GM10266 (cell line): ENCODE results near the gene DDX17.
"Not testable (repeated sequence)": the region's sequence is repeated elsewhere in the genome, so short reads cannot be mapped to it uniquely, and the experiment has no call there.

Experiments
- DNase-seq: peaks from one replicate; pipeline ENCODE4 v3.0.0; 2012; ENCODE audit errors: extremely low spot score
- TF ChIP-seq, protein P1 (sequence below): IDR thresholded peaks from 2 replicates; pipeline ENCODE4 v1.5.1; 2012; ENCODE audit warnings: mild to moderate bottlenecking, low read depth; ENCODE audit not compliant: control insufficient read depth, insufficient read depth; ENCODE audit errors: missing control alignments

Gene DDX17

DNA sequence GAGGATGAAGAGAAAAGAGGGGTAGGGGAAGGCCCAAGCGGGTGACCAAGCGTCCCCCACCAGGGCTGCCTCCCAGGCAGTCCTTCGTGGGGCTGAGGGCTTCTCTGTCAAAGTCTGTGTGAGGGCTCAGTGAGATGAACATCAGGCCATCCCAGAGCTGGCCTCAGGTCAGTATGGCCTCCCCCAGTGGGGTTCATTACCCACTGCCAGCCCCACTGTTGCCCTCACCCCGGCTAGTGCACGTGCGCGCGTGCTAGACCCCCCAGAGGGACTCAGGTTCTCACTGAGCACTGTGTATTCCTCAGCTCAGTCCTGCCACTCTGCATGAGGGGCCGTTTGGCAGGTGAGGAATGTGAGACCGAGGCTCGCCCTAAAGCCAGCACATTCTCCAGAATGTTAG, 34.9 kb downstream of the DDX17 start:
- DNase-seq = no peak
- TF ChIP-seq, protein P1, sequence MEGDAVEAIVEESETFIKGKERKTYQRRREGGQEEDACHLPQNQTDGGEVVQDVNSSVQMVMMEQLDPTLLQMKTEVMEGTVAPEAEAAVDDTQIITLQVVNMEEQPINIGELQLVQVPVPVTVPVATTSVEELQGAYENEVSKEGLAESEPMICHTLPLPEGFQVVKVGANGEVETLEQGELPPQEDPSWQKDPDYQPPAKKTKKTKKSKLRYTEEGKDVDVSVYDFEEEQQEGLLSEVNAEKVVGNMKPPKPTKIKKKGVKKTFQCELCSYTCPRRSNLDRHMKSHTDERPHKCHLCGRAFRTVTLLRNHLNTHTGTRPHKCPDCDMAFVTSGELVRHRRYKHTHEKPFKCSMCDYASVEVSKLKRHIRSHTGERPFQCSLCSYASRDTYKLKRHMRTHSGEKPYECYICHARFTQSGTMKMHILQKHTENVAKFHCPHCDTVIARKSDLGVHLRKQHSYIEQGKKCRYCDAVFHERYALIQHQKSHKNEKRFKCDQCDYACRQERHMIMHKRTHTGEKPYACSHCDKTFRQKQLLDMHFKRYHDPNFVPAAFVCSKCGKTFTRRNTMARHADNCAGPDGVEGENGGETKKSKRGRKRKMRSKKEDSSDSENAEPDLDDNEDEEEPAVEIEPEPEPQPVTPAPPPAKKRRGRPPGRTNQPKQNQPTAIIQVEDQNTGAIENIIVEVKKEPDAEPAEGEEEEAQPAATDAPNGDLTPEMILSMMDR = no peak

DNA sequence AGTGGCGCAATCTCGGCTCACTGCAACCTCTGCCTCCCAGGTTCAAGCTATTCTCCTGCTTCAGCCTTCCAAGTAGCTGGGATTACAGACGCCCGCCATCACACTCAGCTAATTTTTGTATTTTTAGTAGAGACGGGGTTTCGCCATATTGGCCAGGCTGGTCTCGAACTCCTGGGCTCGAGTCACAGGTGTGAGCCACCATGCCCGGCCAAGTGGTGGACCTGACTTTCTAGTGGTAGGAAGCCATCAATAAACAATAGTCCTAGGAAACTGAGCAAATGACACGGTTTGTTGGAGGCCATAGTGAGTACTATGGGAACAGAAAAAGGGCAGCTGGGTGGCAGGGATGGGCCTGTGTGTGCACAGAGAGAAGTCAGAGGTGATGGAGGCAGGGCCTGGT, 35.9 kb downstream of the DDX17 start:
- not testable (repeated sequence) for DNase-seq

DNA sequence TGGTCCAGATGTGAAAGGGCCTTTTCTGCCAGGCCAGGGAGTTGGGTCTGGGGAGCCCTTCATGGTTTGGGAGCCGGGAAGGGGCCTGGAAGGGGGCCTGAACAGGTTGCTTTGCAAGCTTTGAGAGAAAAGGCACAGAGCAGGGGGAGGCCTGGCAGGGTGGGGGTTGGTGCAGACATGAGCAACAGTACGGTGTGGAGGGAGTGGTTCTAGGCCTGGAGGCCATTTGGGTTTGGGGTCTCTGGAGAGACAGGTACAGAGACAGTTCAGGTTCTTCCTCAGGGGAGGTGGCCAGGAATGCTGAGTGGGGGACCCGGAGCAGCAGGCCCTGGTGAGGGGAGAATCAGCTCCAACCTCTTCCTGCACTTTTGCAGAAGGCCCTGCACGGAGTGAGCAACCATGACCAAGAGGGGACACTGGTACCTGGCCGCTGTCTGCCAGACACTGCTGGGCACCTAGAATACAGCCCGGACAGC, 36.8 kb downstream of the DDX17 start:
- TF ChIP-seq, protein P1 = no peak
- no peak for DNase-seq

DNA sequence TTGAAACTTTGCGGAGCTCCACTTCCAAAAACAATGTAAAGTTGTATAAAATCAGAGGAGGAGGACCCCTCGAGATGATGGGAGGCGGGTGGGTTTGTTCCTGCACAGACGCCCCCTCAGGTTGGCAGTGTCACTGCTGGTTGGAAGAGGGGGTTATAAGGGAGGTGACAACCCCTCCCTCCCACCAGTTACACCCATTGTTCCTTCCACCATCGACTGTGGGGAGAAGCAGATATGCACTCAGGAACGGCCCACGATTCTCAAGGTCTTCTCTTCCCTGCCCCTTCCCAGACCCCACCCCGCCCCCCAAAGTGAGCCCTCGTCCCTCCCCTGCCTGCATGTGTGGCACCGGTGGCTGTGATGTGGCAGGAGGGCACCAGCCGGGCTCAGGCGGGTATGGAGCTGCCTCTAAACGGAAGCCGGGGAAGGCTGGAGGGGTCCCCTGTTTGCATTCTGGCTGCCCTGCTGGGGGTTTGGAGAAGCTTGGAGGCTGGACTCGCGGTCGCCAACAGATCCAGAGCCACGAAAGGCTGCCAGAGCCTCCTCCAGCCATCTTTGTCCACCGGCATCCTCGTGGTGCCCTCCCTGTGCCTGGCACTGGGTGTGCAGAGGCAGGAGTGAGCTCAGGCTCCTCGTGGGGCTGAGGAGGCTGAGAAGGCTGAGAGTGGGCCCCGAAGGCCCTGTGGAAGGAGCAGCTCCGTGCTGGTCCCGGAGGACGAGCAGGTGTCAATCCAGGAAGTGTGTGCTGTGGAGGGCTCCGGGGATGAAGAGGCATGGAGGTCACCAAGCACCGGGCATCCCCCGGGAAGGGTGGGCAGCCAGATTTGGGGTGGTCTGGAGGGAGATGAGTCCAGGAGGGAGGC, 37.4 kb downstream of the DDX17 start:
- DNase-seq = no peak
- TF ChIP-seq, protein P1 = no peak

DNA sequence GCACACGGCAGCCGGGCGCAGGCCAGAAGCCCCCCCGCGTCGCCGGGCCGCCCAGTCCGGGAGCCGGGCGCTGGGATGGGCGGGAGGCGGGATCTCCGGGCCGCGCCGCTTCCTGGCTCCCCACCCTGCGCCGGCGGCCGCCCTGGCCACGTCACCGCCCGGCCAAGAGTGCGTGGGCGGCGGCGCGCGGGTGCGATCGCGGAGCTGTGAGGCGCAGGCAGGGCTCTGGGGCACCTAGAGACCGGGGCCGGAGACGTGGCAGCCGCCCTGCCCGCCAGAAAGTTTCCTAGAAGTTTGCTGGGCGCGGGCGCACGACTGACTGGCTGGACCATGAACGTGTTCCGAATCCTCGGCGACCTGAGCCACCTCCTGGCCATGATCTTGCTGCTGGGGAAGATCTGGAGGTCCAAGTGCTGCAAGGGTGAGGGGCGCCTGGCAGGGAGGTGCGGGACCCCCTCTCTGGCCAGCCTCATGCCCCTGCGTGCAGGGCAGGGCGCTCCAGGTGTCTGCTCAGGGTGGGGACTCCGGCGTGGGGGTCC, 38.1 kb downstream of the DDX17 start, which contains the start of gene KDELR3:
Gene KDELR3 (plus strand): TSS at position 193 of the 539 bp plus-strand sequence. CDS start 138 bp downstream, at position 331.
- peak; percentile 90 for DNase-seq
- TF ChIP-seq, protein P1 = no peak

DNA sequence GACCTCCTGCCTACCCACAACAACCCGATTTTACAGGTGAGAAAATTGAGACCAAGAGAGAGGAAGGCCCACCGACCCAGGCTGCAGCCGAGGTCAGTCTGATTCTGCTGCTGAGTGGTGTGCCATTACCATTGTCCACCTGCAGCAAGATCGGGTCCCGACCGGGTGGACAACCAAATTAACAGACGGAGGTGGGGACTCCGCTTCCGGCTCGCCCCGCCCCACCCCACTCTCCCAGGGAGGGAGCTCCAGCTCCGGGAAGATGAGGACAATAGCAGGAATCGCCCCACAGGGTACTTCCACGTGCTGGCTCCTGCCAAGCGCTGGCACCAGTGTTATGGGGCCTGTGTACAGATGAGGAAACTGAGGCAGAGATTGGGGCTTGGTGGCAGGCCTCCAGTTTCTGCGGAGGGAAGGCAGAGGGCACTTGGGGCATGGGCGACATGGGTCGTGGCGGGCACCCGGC, 38.6 kb downstream of the DDX17 start:
- TF ChIP-seq, protein P1 = no peak
- no peak for DNase-seq

DNA sequence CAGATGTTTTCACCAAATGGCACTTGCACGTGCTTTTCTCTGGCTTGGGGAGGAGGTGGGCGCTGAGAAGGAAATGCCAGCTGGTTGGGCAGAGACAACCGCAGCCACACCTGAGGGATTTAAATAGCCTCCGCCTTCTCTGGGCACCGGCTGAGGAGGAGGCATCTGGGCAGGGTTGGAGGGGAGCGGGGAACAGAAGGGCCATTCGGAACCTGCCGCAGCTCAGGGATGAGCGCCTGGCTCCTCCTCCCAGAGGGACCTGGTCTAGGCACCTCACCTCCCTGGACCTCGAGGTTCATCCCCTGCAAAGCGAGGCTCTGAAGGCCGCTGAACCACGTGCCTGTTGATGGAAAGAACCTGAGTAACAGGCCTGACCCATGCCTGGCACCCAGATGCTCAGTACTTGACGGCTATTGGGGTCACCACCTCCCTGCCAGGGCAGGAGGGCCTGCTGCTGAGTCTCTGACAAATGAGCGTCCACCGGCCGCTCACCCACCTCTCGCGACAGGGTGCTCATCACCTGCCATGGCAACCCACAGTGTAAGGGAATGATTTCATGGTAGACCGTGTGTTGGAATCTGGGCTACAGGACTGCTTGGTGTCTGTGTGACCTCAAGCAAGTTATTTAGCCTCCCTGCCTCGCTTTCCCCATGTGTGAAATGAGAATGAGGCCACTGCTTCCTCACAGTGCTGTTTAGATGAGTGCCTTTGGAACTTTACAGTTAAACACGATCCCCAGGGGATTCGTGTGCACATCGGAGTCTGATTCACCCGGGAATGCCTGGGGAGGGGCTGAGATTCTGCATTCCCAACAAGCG, 40.2 kb downstream of the DDX17 start:
- no peak for DNase-seq
- TF ChIP-seq, protein P1 = no peak
